ENCODE results near the gene B9D1.
A peak's percentile ranks its signal among the peaks of the same experiment; 100 is the strongest.

B9D1 gene, protein sequence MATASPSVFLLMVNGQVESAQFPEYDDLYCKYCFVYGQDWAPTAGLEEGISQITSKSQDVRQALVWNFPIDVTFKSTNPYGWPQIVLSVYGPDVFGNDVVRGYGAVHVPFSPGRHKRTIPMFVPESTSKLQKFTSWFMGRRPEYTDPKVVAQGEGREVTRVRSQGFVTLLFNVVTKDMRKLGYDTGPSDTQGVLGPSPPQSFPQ

DNA sequence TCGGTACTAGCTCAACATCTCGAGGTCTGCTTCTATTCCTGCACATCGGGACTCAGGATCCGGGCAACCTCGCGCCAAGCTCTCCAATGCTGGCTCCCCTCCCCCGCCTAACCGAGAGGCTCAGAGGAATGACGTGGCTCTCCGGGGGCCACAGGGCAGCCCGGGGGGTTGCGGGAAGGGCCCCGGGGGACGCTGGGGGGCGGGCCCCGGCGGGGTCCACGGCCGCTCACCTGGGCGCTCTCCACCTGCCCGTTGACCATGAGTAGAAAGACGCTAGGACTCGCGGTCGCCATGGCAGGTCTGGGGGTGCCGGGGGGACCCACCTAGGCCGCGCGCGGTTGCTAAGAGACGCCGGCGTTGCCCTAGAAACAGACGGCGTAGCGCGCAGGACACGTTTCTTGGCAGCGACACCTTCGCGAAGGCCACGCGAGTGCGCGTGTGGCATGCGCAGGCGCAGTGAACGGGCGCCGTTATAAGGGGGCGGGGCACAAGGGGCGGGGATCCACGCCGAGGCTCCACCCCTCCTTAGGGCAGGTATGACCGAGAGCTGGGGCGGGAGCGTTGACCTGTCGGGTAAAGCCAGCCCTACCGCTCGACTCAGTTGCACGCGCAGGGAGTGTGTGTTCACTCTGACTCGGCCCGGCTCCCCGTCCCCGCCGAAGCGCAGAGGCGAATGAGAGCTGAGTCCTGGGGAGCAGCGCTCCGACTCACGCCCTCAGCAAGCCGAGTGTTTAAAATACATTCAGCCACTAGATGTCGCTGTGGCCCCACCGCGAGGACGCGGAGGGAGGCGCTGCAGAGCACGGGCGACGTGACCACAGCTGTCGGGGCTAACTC is at the start of gene B9D1:
Gene B9D1 (minus strand): TSS at position 447 of the 837 bp plus-strand sequence. CDS start 154 bp downstream, at position 293.
- H3K27ac ChIP-seq (ENCODE audit: low read length), result peak within 1 kb of the TSS; percentile 70
- H3K9ac ChIP-seq (ENCODE audit: low read length in 2 of 2), result peak within 1 kb of the TSS; percentile 56 to 81
- no peaks in the 10 kb centered on the region for H3K9me3 ChIP-seq (ENCODE audit: control insufficient read depth in 2 of 2, low read length in 2 of 2)
- peaks cover 0 to 5% of the 10 kb centered on the region in 2 donors for H3K36me3 ChIP-seq (ENCODE audit: control insufficient read depth in 2 of 2, insufficient read depth in 2 of 2, low read length in 2 of 2)
- peak within 1 kb of the TSS; percentile 89 to 92 for H3K4me3 ChIP-seq (ENCODE audit: low read length in 2 of 2)
- H3K4me1 ChIP-seq (ENCODE audit: control insufficient read depth, insufficient read depth, low read length), result peaks cover 11% of the 10 kb centered on the region
- no peaks in the 10 kb centered on the region for H3K27me3 ChIP-seq (ENCODE audit: control insufficient read depth in 1 of 2, insufficient read depth in 2 of 2, low read length in 2 of 2)

DNA sequence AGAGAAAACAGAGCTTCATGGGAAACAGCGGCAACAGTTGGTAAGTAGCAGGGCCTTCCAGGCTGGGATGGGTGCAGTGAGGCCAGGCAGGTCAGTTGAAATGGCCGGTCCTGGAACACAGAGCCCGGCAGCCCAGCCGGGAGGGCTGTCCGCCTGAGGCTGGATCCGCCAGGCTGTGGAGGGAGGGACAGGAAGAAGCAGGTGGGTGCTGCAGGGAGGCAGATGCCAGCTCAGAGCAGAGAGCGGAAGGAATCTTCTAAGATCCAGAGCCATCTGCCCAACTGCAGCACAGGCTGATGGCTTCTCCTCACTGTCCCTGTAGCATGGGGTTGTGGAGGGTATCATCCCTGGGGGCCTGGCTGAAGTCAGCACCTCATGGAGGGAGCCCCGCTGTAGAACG is 49.1 kb upstream of the B9D1 start:
- H3K4me3 ChIP-seq (ENCODE audit: low read length in 2 of 2), result peak overlapping the region; percentile 40 to 52
- no peaks in the 10 kb centered on the region for H3K9me3 ChIP-seq (ENCODE audit: control insufficient read depth in 2 of 2, low read length in 2 of 2)
- H3K27me3 ChIP-seq (ENCODE audit: control insufficient read depth in 1 of 2, insufficient read depth in 2 of 2, low read length in 2 of 2), result no peaks in the 10 kb centered on the region
- no peak overlapping the region for H3K9ac ChIP-seq (ENCODE audit: low read length in 2 of 2)
- H3K4me1 ChIP-seq (ENCODE audit: control insufficient read depth, insufficient read depth, low read length), result peaks cover 4% of the 10 kb centered on the region
- H3K27ac ChIP-seq (ENCODE audit: low read length), result no peak overlapping the region
- H3K36me3 ChIP-seq (ENCODE audit: control insufficient read depth in 2 of 2, insufficient read depth in 2 of 2, low read length in 2 of 2), result no peaks in the 10 kb centered on the region

DNA sequence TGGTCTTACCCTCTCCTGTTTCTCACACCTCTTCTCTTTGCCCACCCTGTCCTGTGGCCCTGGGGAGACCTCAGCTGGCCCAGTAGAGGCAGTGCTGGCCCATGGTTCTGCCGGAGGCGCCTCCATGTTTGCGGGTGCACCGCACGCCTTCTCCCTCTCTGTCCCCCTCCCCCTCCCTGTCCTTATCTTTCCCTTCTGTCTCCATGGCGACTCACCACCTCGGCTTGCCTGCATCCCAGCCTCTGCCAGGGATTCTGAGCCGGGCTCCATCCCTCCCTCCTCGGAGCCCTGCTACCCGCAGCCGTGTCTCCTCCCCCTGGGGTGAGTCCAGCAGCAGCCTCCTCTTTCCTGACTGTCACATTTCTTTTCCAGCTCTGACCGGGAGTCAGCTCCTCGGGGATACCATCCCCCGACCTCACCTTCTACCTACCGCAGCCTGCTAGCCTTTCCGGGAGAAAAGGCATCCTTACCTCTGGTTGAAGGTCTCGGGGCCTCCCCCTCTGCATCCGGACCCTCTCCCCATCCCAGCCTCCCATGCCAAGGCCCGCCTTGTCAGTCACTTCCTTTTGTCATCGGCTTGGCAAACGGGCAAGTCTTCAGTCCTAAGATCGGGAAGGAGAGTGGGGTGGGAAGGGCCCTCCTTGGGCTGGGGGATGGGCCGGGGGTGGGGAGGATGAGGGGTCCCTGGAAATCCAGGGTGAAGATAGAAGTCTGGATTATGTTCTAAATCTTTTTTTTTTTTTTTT is 48.5 kb upstream of the B9D1 start, which contains the start of gene RNF112:
Gene RNF112 (plus strand): TSS at position 358 of the 746 bp plus-strand sequence. CDS start 177 bp downstream, at position 535.
- Histone ChIP-seq H3K9ac (ENCODE audit: low read length in 2 of 2) (peak within 1 kb of the TSS in 1 of 2 donors; percentile 60), H3K27me3 (ENCODE audit: control insufficient read depth in 1 of 2, insufficient read depth in 2 of 2, low read length in 2 of 2) (no peaks in the 10 kb centered on the region), H3K4me3 (ENCODE audit: low read length in 2 of 2) (peak within 1 kb of the TSS; percentile 54 to 61), H3K4me1 (ENCODE audit: control insufficient read depth, insufficient read depth, low read length) (peaks cover 4% of the 10 kb centered on the region), H3K27ac (ENCODE audit: low read length) (no peak within 1 kb of the TSS), H3K9me3 (ENCODE audit: control insufficient read depth in 2 of 2, low read length in 2 of 2) (no peaks in the 10 kb centered on the region), H3K36me3 (ENCODE audit: control insufficient read depth in 2 of 2, insufficient read depth in 2 of 2, low read length in 2 of 2) (no peaks in the 10 kb centered on the region)

DNA sequence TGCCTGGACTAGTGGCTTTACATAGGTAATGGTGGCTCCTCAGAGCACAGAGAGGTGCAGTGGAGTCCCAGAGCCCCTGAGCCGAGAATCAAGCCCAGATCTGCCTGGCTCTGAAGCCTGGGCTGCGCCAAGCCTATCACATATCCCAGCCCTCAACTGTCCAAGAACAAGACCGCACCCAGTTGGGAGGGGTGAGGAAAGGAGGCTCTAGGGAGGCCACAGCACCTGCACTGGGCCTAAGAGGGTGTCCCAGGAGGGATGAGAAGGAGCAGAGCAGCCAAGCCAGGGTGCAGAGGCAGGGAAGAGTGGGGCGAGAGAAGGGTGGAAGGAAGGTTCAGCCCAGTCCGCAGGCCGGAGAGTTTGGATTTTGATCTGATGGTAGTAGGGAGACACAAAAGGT is 47.6 kb upstream of the B9D1 start:
- no peaks in the 10 kb centered on the region for H3K36me3 ChIP-seq (ENCODE audit: control insufficient read depth in 2 of 2, insufficient read depth in 2 of 2, low read length in 2 of 2)
- no peaks in the 10 kb centered on the region for H3K27me3 ChIP-seq (ENCODE audit: control insufficient read depth in 1 of 2, insufficient read depth in 2 of 2, low read length in 2 of 2)
- no peak overlapping the region for H3K27ac ChIP-seq (ENCODE audit: low read length)
- H3K4me1 ChIP-seq (ENCODE audit: control insufficient read depth, insufficient read depth, low read length), result peaks cover 4% of the 10 kb centered on the region
- no peak overlapping the region for H3K9ac ChIP-seq (ENCODE audit: low read length in 2 of 2)
- no peak overlapping the region for H3K4me3 ChIP-seq (ENCODE audit: low read length in 2 of 2)
- no peaks in the 10 kb centered on the region for H3K9me3 ChIP-seq (ENCODE audit: control insufficient read depth in 2 of 2, low read length in 2 of 2)

DNA sequence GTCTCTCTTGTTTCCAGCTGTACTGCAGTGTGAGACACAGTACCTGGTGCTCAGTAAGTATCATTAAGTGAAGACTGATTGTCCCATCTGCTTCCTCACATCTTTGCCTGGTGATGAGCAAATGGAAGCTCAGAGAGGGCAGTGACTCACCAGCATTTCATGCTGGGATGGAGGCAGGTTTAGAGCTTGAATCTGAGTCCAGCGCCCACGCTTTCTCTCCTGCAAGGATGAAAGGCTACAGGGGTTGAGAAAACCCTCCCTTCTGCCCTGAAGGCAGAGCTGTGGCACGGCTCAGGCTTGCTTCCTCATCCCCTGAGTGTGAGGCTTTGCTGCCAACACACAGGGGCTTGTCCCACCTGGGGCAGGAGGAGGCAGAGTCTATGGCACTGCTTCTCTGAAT is 47.0 kb upstream of the B9D1 start:
- no peaks in the 10 kb centered on the region for H3K36me3 ChIP-seq (ENCODE audit: control insufficient read depth in 2 of 2, insufficient read depth in 2 of 2, low read length in 2 of 2)
- no peaks in the 10 kb centered on the region for H3K9me3 ChIP-seq (ENCODE audit: control insufficient read depth in 2 of 2, low read length in 2 of 2)
- H3K9ac ChIP-seq (ENCODE audit: low read length in 2 of 2), result no peak overlapping the region
- H3K27ac ChIP-seq (ENCODE audit: low read length), result no peak overlapping the region
- peaks cover 4% of the 10 kb centered on the region for H3K4me1 ChIP-seq (ENCODE audit: control insufficient read depth, insufficient read depth, low read length)
- no peak overlapping the region for H3K4me3 ChIP-seq (ENCODE audit: low read length in 2 of 2)
- no peaks in the 10 kb centered on the region for H3K27me3 ChIP-seq (ENCODE audit: control insufficient read depth in 1 of 2, insufficient read depth in 2 of 2, low read length in 2 of 2)

DNA sequence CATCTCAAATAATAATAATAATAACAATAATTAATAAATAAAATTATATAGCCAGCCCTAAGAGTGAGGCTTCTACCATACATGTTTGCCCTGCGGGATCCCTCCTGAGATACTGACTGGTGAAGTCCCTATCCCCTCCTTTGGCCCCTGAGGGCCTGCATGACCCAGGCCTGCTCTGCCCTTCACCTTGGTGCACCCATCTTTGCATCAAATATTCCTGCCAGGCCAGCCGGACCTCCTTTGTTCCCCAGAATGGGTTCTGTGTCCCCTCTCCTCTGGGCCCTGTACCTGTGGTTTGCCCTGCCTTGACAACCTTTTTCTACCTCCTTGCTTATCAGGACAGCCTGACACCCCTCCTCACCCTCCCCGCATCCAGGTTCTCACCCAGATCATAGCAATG is 46.5 kb upstream of the B9D1 start:
- Histone ChIP-seq H3K4me1 (ENCODE audit: control insufficient read depth, insufficient read depth, low read length) (peaks cover 4% of the 10 kb centered on the region), H3K9ac (ENCODE audit: low read length in 2 of 2) (no peak overlapping the region), H3K27me3 (ENCODE audit: control insufficient read depth in 1 of 2, insufficient read depth in 2 of 2, low read length in 2 of 2) (no peaks in the 10 kb centered on the region), H3K9me3 (ENCODE audit: control insufficient read depth in 2 of 2, low read length in 2 of 2) (no peaks in the 10 kb centered on the region), H3K4me3 (ENCODE audit: low read length in 2 of 2) (no peak overlapping the region), H3K36me3 (ENCODE audit: control insufficient read depth in 2 of 2, insufficient read depth in 2 of 2, low read length in 2 of 2) (no peaks in the 10 kb centered on the region), H3K27ac (ENCODE audit: low read length) (no peak overlapping the region)

DNA sequence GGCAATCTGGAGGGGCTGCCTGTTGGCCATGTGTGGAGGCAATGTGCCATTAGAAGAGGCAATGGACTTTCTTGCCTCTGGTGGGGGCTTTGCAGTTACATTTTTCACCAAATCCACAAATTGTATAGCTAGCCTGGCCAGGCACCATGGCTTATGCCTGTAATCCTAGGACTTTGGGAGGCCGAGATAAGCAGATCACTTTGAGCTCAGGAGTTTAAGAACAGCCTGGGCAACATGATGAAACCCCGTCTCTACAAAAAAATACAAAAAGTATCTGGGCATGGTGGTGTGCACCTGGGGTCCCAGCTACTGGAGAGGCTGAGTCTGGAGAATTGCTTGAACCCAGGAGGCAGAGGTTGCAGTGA is 45.8 kb upstream of the B9D1 start:
- H3K4me3 ChIP-seq (ENCODE audit: low read length in 2 of 2), result no peak overlapping the region
- no peaks in the 10 kb centered on the region for H3K27me3 ChIP-seq (ENCODE audit: control insufficient read depth in 1 of 2, insufficient read depth in 2 of 2, low read length in 2 of 2)
- no peaks in the 10 kb centered on the region for H3K9me3 ChIP-seq (ENCODE audit: control insufficient read depth in 2 of 2, low read length in 2 of 2)
- H3K4me1 ChIP-seq (ENCODE audit: control insufficient read depth, insufficient read depth, low read length), result peaks cover 4% of the 10 kb centered on the region
- no peak overlapping the region for H3K9ac ChIP-seq (ENCODE audit: low read length in 2 of 2)
- H3K27ac ChIP-seq (ENCODE audit: low read length), result no peak overlapping the region
- no peaks in the 10 kb centered on the region for H3K36me3 ChIP-seq (ENCODE audit: control insufficient read depth in 2 of 2, insufficient read depth in 2 of 2, low read length in 2 of 2)

DNA sequence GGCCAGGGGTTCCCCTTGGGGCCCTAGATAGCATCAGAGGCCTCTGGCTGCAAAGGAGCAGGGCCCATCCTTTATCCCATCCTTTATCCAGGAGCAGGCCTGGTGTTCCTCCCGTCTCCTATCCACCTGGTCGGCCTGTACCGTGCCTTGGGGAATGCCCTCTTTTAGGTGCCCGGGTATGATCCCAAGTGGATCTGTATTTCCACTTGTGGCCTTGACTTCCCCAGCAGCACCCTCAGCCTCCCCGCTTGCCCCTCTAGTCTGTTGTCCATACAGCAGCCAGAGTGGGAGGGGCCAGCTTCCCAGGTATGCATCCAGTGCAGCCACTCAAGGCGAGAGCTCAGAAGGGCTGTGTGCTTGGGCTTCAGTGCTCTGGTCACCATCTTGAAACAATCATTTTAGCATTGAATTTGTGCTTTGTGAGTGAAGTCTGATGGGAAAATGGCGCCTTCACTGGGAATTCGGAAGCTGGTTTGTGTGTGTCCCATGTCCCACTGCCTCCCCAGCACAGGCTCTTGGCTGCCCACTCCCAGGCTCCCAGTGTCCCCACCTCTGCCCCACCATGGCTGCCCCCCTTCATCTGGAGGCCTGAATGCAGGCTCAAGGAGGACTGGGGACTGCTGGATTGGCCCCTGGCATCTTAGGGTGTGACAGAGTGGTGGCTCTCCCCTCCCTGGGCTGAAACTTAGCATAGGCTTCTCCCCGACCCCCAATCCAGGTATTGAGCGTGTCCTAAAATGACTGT is 45.2 kb upstream of the B9D1 start:
- Histone ChIP-seq H3K9ac (ENCODE audit: low read length in 2 of 2) (no peak overlapping the region), H3K4me1 (ENCODE audit: control insufficient read depth, insufficient read depth, low read length) (peaks cover 4% of the 10 kb centered on the region), H3K36me3 (ENCODE audit: control insufficient read depth in 2 of 2, insufficient read depth in 2 of 2, low read length in 2 of 2) (no peaks in the 10 kb centered on the region), H3K27ac (ENCODE audit: low read length) (no peak overlapping the region), H3K27me3 (ENCODE audit: control insufficient read depth in 1 of 2, insufficient read depth in 2 of 2, low read length in 2 of 2) (no peaks in the 10 kb centered on the region), H3K4me3 (ENCODE audit: low read length in 2 of 2) (no peak overlapping the region), H3K9me3 (ENCODE audit: control insufficient read depth in 2 of 2, low read length in 2 of 2) (no peaks in the 10 kb centered on the region)

DNA sequence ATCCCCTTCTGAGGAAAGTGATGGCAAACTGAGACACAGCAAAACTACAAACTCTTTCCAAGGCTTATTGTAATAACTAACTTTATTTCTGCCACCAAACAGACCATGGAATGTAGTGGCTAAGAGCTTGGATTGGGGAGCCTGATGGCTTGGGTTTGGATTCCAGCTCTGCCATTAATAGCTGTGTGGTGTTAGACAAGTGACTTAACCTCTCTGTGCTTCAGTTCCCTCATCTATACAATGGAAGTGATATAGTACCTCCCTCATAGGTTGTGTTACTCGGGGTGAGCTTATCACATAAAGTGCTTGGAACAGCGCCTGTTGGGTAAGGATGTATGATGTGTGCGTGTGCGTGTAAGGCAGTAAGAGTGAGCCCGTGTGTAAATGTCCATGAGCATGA is 42.6 kb upstream of the B9D1 start:
- H3K27ac ChIP-seq (ENCODE audit: low read length), result no peak overlapping the region
- H3K36me3 ChIP-seq (ENCODE audit: control insufficient read depth in 2 of 2, insufficient read depth in 2 of 2, low read length in 2 of 2), result no peaks in the 10 kb centered on the region
- peaks cover 2% of the 10 kb centered on the region for H3K4me1 ChIP-seq (ENCODE audit: control insufficient read depth, insufficient read depth, low read length)
- no peaks in the 10 kb centered on the region for H3K27me3 ChIP-seq (ENCODE audit: control insufficient read depth in 1 of 2, insufficient read depth in 2 of 2, low read length in 2 of 2)
- H3K9ac ChIP-seq (ENCODE audit: low read length in 2 of 2), result no peak overlapping the region
- H3K4me3 ChIP-seq (ENCODE audit: low read length in 2 of 2), result no peak overlapping the region
- H3K9me3 ChIP-seq (ENCODE audit: control insufficient read depth in 2 of 2, low read length in 2 of 2), result no peaks in the 10 kb centered on the region

DNA sequence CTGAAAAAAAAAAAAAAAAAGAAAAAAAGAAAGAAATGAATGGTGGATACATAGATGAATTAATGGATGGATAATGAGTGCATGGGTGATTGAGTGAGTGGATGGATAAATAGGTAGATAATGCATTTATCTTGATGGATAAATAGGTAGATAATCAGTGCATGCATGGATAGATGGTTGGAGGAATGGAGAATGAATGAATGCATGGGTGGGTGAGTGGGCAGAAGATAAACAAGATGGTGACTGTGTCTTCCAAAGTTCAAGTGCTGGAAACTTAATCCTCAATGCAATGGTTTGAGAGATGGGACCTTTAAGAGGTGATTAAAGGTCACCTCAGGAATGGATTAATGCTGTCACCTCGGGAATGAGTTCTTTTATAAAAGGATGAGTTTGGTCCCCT is 41.7 kb upstream of the B9D1 start:
- Histone ChIP-seq H3K36me3 (ENCODE audit: control insufficient read depth in 2 of 2, insufficient read depth in 2 of 2, low read length in 2 of 2) (no peaks in the 10 kb centered on the region), H3K27me3 (ENCODE audit: control insufficient read depth in 1 of 2, insufficient read depth in 2 of 2, low read length in 2 of 2) (no peaks in the 10 kb centered on the region), H3K9me3 (ENCODE audit: control insufficient read depth in 2 of 2, low read length in 2 of 2) (no peaks in the 10 kb centered on the region), H3K9ac (ENCODE audit: low read length in 2 of 2) (no peak overlapping the region), H3K4me3 (ENCODE audit: low read length in 2 of 2) (no peak overlapping the region), H3K27ac (ENCODE audit: low read length) (no peak overlapping the region), H3K4me1 (ENCODE audit: control insufficient read depth, insufficient read depth, low read length) (peaks cover 7% of the 10 kb centered on the region)
